CD4-positive, alpha-beta T cell treated with Interleukin-15 for 4 hours (primary cell): Measurements from ENCODE around the gene PBX4.

Experiments used
- DNase-seq: peaks from one replicate; pipeline ENCODE4 v3.0.0-alpha.2; 2020; ENCODE audit warnings: low spot score

Gene PBX4

GRCh38 chr19:19539698-19540063 lies 78.8 kb downstream of the PBX4 start:
- DNase-seq: no peak

DNA sequence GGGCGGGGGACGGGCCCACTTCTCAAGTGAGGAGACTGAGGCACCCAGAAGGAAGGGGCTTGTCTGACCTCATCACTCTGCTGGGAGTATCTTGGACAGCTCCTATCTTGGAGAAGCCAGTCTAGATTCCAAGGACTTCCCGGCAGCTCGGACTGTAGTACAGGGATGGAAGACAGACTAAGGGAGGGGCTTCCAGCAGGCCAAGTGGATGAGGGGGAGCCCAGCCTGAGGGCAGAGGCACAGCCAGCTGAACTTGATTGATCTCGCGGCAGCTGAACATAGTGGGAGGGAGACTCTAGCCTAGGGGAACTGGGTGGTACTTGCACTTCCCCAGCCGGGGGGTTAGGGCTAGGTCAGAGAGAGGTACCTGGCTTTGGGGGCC lies 79.7 kb downstream of the PBX4 start:
- no peak for DNase-seq

DNA sequence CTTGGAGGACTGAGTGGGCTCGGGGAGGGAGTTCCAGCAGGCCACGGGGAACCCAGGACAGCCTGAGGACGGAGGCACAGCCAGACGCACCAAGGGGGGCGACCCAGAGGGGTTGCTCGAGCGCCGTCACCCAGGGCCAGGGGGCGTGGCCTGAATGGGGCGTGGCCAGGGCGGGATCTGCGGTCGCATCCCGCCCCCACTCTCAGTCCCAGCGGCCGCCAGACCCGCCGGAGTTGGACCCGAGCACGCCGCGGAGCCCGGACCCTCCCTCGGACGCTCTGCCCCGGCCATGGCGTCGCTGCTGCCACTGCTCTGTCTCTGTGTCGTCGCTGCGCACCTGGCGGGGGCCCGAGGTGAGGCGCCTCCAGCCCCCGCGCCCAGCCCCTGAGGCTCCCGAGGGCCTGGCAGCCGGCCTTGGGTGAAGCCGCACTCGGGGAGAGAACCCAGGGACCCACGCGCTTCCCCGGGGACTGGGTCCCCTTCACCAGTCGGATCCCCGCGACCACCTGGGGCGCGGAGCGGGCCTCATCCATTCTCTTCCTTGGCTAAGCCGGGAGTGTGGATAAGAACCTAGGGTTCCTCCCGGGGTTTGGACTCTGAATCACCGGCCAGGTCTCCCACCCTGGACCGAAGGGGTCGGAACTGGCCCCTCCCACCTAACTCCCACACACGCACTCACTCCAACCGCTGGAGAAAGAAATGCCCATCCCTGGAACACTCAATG lies 80.3 kb downstream of the PBX4 start, which contains the start of gene CILP2:
Gene CILP2, plus strand, starts transcription at position 205 of the 724 bp plus-strand sequence. Its CDS starts 85 bp downstream, at position 290.
- no peak for DNase-seq

DNA sequence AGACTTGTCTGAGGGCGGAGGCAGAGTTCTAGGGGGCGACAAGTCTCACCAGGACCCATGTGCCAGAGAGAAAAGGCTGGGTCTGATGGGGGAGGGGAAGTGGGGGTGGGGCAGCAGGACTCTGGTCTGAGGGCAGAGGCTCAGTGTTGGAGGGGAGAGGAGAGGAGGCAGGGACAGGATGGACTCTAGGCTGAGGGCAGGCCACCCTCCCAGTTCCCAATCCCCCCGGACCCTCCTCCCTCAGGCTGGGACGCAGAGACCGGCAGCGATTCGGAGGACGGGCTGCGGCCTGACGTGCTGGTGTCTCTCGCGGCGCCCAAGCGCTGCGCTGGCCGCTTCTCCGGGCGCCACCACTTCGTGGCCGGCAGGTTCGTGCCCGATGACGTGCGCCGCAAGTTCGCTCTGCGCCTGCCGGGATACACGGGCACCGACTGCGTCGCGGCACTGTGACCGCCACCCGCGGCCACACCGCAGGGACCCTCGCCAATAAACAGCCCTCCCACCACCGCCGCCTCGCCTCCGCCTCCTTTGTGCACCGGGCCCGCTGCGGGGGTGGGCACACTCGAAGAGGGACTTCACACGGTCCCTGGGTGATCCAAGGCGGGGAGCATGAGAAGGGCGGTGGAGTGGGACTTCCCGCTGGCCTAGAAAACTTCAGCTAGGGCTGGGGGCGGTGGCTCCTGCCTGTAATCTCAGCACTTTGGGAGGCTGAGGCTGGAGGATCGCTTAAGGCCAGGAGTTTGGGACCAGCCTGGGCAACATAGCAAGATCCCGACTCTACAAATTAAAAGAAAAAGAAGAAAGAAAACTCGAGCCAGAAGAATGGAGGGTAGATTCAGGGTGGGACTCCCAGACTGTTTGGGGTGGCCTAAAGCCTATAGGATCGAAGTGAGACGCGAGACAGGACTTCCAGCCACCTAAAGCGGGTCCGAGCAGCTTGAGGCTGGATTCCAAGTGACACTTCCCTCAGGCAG lies 81.1 kb downstream of the PBX4 start:
- no peak for DNase-seq

DNA sequence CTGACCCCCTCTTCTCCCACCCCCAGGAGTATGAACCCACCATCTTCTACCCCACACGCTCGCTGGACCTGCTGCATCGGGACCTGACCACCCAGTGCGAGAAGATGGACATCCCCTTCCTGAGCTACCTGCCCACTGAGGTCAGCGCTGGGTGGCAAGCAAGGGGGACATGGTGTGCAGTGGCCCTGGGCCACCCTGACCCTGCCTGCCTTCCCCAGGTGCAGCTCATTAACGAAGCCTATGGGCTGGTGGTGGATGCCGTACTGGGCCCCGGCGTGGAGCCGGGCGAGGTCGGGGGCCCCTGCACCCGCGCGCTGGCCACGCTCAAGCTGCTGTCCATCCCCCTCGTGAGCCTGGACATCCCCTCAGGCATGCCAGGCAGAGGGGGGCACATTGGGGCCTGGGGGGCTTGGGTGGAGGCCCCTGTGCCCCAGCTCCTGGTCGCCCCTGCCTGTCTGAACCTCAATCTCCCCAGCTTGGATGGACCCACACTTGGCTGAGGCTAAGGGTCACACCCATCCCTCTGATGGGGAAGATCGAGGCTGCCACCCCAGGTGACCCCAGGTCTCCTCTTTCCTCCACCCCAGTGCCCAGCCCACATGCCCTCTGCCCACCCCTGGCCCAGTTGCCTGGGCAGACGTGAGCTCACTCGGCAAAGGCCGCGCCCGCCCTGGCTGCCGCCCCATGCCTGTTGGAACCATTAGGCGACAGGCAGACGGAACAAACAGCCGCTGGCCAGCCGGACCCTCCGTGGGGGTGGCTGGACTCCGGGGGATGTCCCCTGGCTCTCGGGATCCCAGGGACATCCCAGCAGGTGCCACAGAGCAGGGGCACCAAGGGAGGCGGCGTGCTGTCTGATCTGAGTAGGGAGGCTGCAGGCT lies 82.9 kb downstream of the PBX4 start:
- no peak for DNase-seq

- no peak for DNase-seq
Observed at GRCh38 chr19:19534556-19535265, 83.8 kb downstream of the PBX4 start.

DNA sequence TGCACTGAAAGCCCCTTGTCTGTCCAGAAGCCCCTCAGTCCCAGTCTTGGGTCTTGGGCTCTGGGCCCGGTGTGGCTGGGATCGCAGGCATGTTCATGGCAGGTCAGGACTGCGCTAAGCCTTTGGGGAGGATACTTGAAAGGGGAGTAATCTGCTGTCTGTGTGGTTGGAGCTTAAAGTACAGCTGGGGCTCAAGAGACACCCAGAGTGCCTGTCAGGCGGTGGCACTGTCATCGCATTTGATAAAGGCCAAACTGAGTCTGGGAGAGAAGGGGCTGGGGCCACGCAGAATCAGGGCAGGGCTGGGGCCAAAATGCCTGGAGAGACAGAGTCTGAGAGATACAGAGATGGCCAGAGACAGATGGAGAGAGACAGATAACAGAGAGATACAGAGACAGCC lies 84.6 kb downstream of the PBX4 start:
- DNase-seq: no peak

- DNase-seq: no peak
Observed at GRCh38 chr19:19532806-19533701, 85.4 kb downstream of the PBX4 start.

DNA sequence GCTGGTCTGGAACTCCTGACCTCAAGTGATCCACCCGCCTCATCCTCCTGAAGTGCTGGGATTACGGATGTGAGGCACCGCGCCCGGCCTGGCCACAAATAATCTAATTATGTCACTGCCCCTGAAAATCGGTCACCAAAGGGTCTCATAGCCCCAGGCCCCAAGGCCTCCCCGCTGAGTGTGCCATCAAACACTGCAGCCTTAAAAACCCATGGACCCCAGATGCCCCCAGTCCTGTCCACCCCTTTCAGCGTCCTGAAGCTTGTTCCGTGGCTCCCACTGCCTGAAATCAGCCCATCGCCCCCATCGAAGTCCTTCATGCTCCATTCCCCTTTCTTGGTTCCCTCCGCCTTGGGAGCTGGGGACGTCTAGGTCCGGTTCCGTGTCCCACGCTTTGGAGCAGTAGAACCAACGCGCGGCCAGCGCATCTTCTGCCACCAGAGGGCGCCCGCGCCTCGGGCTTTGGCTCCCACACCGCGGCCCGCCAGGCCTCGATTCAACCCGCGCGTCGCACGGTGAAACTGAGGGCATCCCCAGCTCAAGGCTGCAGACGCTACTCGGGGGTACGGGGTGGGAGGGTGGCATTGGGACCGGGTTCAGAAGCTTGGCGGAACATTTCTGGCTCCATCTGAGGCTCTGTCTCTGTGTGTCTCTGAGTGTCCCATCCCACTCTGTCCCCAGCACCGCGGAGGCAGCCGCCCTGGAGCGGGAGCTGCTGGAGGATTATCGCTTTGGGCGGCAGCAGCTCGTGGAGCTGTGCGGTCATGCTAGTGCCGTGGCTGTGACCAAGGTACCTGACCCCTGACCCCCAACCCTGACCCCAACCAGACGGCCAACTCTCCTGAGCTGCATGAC lies 86.3 kb downstream of the PBX4 start:
- peak; percentile 84 for DNase-seq

GRCh38 chr19:19530889-19531288 lies 87.6 kb downstream of the PBX4 start:
- DNase-seq: no peak

DNA sequence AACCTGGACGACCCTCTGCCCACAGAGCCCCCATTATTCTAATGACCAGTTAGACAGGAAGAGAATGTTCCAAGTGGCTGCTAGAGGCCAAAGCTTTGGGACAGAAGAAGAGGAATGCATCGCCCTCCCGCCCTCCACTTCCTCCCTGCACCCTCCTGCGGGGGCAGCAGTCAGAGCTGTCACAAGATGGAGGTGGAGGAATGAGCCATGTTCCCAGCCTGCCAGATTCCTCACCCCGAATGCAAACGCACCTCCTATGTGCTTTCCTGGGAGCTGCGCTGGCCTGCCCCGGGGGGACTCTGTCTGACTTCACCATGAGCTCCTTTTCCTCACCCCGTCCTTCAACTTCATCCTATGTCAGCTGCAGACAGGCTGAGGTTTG lies 88.1 kb downstream of the PBX4 start:
- DNase-seq: no peak

DNA sequence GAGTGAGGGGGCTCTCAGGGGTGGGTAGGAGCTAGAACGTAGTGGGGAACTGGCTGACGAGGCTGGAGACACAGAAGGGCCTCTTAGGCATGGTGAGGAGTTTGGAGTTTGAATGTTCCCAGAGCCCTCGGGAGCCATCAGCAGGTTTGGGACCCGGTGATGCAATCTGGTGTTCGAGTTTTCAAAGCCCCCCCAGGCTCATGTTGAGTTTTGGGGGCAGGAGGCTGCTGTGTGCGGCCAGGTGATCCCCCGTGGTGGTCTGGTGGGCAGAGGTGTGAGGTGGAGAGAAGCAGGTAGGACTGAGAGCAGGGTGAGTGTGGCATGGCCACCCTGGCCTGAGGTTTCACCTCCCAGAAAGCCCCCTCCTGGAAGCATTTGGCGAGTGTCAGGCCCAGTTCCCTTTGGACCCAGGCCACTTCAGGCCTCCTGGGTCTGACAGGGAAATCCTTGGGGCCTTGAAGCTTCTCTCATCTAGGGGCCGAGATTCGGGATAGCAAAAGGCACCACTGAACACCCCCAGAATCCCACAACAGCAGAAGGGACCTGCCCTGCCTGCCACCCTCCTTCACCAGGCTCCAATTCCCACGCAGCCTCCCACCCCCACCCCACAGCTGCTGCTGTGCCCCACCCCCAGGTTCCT lies 88.6 kb downstream of the PBX4 start:
- no peak for DNase-seq

GRCh38 chr19:19528721-19529490 lies 89.6 kb downstream of the PBX4 start, which contains the start of gene YJEFN3:
YJEFN3 (plus strand) TSS chr19:19528911; CDS start chr19:19528933, 22 bp downstream.
- no peak for DNase-seq

GRCh38 chr19:19527674-19528625 lies 90.5 kb downstream of the PBX4 start:
- no peak for DNase-seq

DNA sequence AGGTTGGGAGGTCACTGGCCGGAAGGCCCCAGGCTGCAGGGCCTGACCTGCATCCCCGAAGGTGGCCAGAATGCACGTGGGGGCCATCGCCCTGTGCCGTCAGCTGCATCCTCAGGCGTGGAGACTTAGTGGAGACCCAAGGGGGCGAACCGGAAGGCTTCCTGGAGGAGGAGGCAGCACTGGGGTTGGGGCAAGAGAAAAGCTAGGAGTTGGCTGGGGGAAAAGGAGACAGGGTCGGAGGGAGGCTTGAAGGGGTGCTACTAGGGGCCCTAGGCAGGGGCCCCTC lies 91.2 kb downstream of the PBX4 start:
- DNase-seq: no peak

- no peak for DNase-seq
Observed at GRCh38 chr19:19526581-19527370, 91.7 kb downstream of the PBX4 start.
